MCF 10A (cell line): ENCODE results near the gene PCSK6. TPM values are rescaled to one million over a fixed set of nuclear protein-coding genes. Genes with fewer than 3 reads are reported as not detected.

Experiments used
- BruUV-seq: library from RNA; stranded (reverse); fragments of 400-500 nt; replicated peaks from 2 replicates; lab custom pipeline; 2021; lab: Mats Ljungman, UMichigan
- CTCF ChIA-PET: fragments of 300-600 bp; sonication (Branson Sonifier 250); formaldehyde crosslinking; extraction: SDS; loops from one replicate; lab custom pipeline; 2021; ENCODE audit warnings: antibody characterized with exemption, inconsistent platforms; lab: Yijun Ruan, JAX
- POLR2A ChIA-PET: fragments of 300-600, 350-650 bp; sonication (Branson Sonifier 250); formaldehyde crosslinking; extraction: SDS; loops from one replicate; lab custom pipeline; 2020; ENCODE audit warnings: antibody characterized with exemption, inconsistent platforms; lab: Yijun Ruan, JAX
- DNase-seq: peaks from one replicate; pipeline ENCODE4 v3.0.0-alpha.2; 2018; ENCODE audit not compliant: unreplicated experiment
- H3K27ac Mint-ChIP-seq: one replicate; pipeline ENCODE4 v1.8.0; 2022; ENCODE audit warnings: mild to moderate bottlenecking, low read depth, mixed read lengths; ENCODE audit not compliant: unreplicated experiment
- H3K27me3 Mint-ChIP-seq: one replicate; pipeline ENCODE4 v1.8.0; 2022; ENCODE audit warnings: mixed read lengths; ENCODE audit not compliant: insufficient read depth, unreplicated experiment
- H3K36me3 Mint-ChIP-seq: one replicate; pipeline ENCODE4 v1.8.0; 2022; ENCODE audit warnings: mild to moderate bottlenecking, moderate library complexity, mixed read lengths; ENCODE audit not compliant: insufficient read depth, unreplicated experiment
- H3K4me1 Mint-ChIP-seq: one replicate; pipeline ENCODE4 v1.8.0; 2022; ENCODE audit warnings: mixed read lengths; ENCODE audit not compliant: insufficient read depth, unreplicated experiment
- H3K4me3 Mint-ChIP-seq: one replicate; pipeline ENCODE4 v1.8.0; 2022; ENCODE audit warnings: mild to moderate bottlenecking, moderate library complexity, mixed read lengths; ENCODE audit not compliant: unreplicated experiment
- H3K9me3 Mint-ChIP-seq: one replicate; pipeline ENCODE4 v1.8.0; 2022; ENCODE audit warnings: mixed read lengths; ENCODE audit not compliant: unreplicated experiment
- CTCF ChIP-seq: fragments of 200-600 bp; IDR thresholded peaks from one replicate; pipeline ENCODE4 v1.8.0; 2022; ENCODE audit warnings: antibody characterized with exemption, mild to moderate bottlenecking; ENCODE audit not compliant: unreplicated experiment
- intact Hi-C: fragments of 100-400 bp; cut with micrococcal nuclease; formaldehyde crosslinking; loops from 2 replicates; pipeline ENCODE4 v1.14.1; 2022
- total RNA-seq: library from RNA; stranded (reverse); gene quantifications from 2 replicates; pipeline ENCODE4 v1.2.3, GENCODE V29; 2022

Gene PCSK6
- total RNA-seq, 1 experiment from 2014 or later = 30.8 TPM

- Mint-ChIP-seq H3K4me3 (no peak overlapping the region), H3K4me1 (no peaks in the 10 kb centered on the region), H3K36me3 (no peaks in the 10 kb centered on the region), H3K9me3 (peaks cover 7% of the 10 kb centered on the region), H3K27ac (no peak overlapping the region), H3K27me3 (no peaks in the 10 kb centered on the region)
- intact Hi-C loops = no loop called here
- ChIA-PET POLR2A (no interaction called here), CTCF (interaction anchor here (0.6 to 1.1 kb wide), 3 partner anchors 12 to 349 kb away, joined by 3 to 6 read pairs (median 3); no protein-coding TSS in a partner anchor)
- DNase-seq = no peak
- no TSS peak for BruUV-seq
- TF ChIP-seq CTCF = no peak
Measured at GRCh38 chr15:101309436-101310160, 179.9 kb downstream of the PCSK6 start.

GRCh38 chr15:101308604-101309435 is 180.7 kb downstream of the PCSK6 start:
- no peaks in the 10 kb centered on the region for H3K36me3 Mint-ChIP-seq
- intact Hi-C loops = no loop called here
- POLR2A ChIA-PET = interaction anchor here (0.6 kb wide), 1 partner anchor 537 kb away, joined by 5 read pairs; no protein-coding TSS in a partner anchor
- DNase-seq = no peak
- H3K27me3 Mint-ChIP-seq = no peaks in the 10 kb centered on the region
- no peak for TF ChIP-seq CTCF
- no peak overlapping the region for H3K4me3 Mint-ChIP-seq
- CTCF ChIA-PET = interaction anchor here (1.1 to 4.3 kb wide), 2 partner anchors 53 to 332 kb away, joined by 3 to 25 read pairs; no protein-coding TSS in a partner anchor
- no TSS peak for BruUV-seq
- H3K9me3 Mint-ChIP-seq = peaks cover 7% of the 10 kb centered on the region
- no peak overlapping the region for H3K27ac Mint-ChIP-seq
- H3K4me1 Mint-ChIP-seq = no peaks in the 10 kb centered on the region

- no peak for TF ChIP-seq CTCF
- POLR2A ChIA-PET = interaction anchor here (0.6 kb wide), 1 partner anchor 538 kb away, joined by 5 read pairs; no protein-coding TSS in a partner anchor
- Mint-ChIP-seq H3K27me3 (no peaks in the 10 kb centered on the region), H3K9me3 (peaks cover 7% of the 10 kb centered on the region), H3K36me3 (no peaks in the 10 kb centered on the region), H3K4me1 (no peaks in the 10 kb centered on the region), H3K4me3 (no peak overlapping the region), H3K27ac (no peak overlapping the region)
- DNase-seq = no peak
- CTCF ChIA-PET = interaction anchor here (0.6 to 4.3 kb wide), 3 partner anchors 54 to 333 kb away, joined by 3 to 25 read pairs (median 3); no protein-coding TSS in a partner anchor
- no TSS peak for BruUV-seq
- intact Hi-C loops = no loop called here
Measured at GRCh38 chr15:101307897-101308603, 181.5 kb downstream of the PCSK6 start.
